OCI-M1 (cell line): ENCODE data around the gene RBAK.
"Not testable (repeated sequence)": the region's sequence is repeated elsewhere in the genome, so short reads cannot be mapped to it uniquely, and the experiment has no call there.

Experiments used
- DNase-seq: peaks from one replicate; lab custom pipeline; 2025; lab: John Stamatoyannopoulos, UW

RBAK gene

GRCh38 chr7:5045558-5046396 is at the start of gene RBAK:
TSS of gene RBAK (plus strand) at chr7:5045860. CDS start at chr7:5048077, 2,217 bp downstream.
- DNase-seq = peak; percentile 96

- no peak for DNase-seq
These were observed 48.9 kb upstream of the RBAK start for GRCh38 chr7:4996696-4997222.

- no peak for DNase-seq
These were observed 47.4 kb upstream of the RBAK start for GRCh38 chr7:4998244-4998643.

GRCh38 chr7:4998910-4999309 is 46.8 kb upstream of the RBAK start:
- no peak for DNase-seq

- DNase-seq = no peak
These were observed 46.2 kb upstream of the RBAK start for GRCh38 chr7:4999369-4999950.

GRCh38 chr7:5001003-5001402 is 44.7 kb upstream of the RBAK start:
- no peak for DNase-seq

- DNase-seq = no peak
These were observed 43.7 kb upstream of the RBAK start for GRCh38 chr7:5001911-5002310.

GRCh38 chr7:5005066-5005465 is 40.6 kb upstream of the RBAK start:
- no peak for DNase-seq

- DNase-seq = no peak
These were observed 32.7 kb upstream of the RBAK start for GRCh38 chr7:5012985-5013384.

- not testable (repeated sequence) for DNase-seq
These were observed 29.7 kb upstream of the RBAK start for GRCh38 chr7:5015936-5016335.

GRCh38 chr7:5017626-5018025 is 28.0 kb upstream of the RBAK start:
- DNase-seq = not testable (repeated sequence)

- DNase-seq = no peak
These were observed 25.6 kb upstream of the RBAK start for GRCh38 chr7:5020098-5020497.

GRCh38 chr7:5020976-5021550 is 24.6 kb upstream of the RBAK start:
- peak; percentile 2 for DNase-seq

GRCh38 chr7:5023626-5024025 is 22.0 kb upstream of the RBAK start:
- DNase-seq = not testable (repeated sequence)

GRCh38 chr7:5027796-5028410 is 17.8 kb upstream of the RBAK start:
- not testable (repeated sequence) for DNase-seq

- not testable (repeated sequence) for DNase-seq
These were observed 12.5 kb upstream of the RBAK start for GRCh38 chr7:5033186-5033585.

- no peak for DNase-seq
These were observed 10.4 kb upstream of the RBAK start for GRCh38 chr7:5035276-5035675.

- no peak for DNase-seq
These were observed 9.2 kb upstream of the RBAK start for GRCh38 chr7:5036446-5036845.

GRCh38 chr7:5041047-5041446 is 4.6 kb upstream of the RBAK start:
- DNase-seq = no peak

- DNase-seq = no peak
These were observed 2.0 kb upstream of the RBAK start for GRCh38 chr7:5043661-5044060.

- not testable (repeated sequence) for DNase-seq
These were observed 705 bp downstream of the RBAK start for GRCh38 chr7:5046397-5046732.

- not testable (repeated sequence) for DNase-seq
These were observed 1.5 kb downstream of the RBAK start for GRCh38 chr7:5047127-5047526.

- DNase-seq = no peak
These were observed 5.0 kb downstream of the RBAK start for GRCh38 chr7:5050676-5051075.
